AG04449 (cell line): ENCODE measurements around the gene MOSPD2.

ENCODE experiments used
- CTCF ChIA-PET: fragments of 350-600 bp; formaldehyde crosslinking; extraction: SDS; loops from one replicate; lab custom pipeline; 2021; ENCODE audit warnings: antibody characterized with exemption; lab: Yijun Ruan, JAX
- POLR2A ChIA-PET: fragments of 400-600, 350-600 bp; formaldehyde crosslinking; extraction: SDS; loops from one replicate; lab custom pipeline; 2020; ENCODE audit warnings: antibody characterized with exemption, inconsistent platforms; lab: Yijun Ruan, JAX
- DNase-seq: peaks from one replicate; pipeline ENCODE4 v3.0.0-alpha.2; 2010; ENCODE audit warnings: low read depth, low spot score
- H3K4me3 ChIP-seq: 2 replicates; pipeline ENCODE4 v1.5.1; 2011; ENCODE audit warnings: low read depth, mild to moderate bottlenecking, control low read depth, low read length
- TF ChIP-seq, protein P1 (sequence below): IDR thresholded peaks from one replicate; pipeline ENCODE4 v1.5.1; 2011; ENCODE audit warnings: mild to moderate bottlenecking, moderate library complexity, low read length, control low read depth, inconsistent platforms; ENCODE audit not compliant: insufficient read depth; ENCODE audit errors: missing control alignments

The MOSPD2 gene

DNA sequence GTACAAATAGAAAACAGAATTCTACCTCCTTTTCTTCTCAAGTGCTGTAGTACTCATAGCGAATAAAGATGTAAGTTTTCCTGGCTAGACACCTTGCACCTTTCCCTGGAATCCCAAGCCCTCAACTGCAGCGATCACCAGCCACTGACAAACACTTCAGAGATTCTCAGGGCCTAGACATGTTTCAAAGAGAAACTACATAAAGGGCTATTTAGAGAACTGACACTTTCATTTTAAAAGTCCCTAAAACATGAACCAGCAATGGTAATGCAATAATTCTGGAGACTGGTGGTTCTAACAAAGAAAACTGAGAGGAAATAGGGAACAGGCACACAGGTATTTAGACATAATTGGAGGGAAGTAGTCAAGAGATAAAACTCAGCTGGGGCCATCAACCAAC, 36.1 kb upstream of the MOSPD2 start:
- ChIA-PET POLR2A (no interaction called here), CTCF (no interaction called here)
- DNase-seq, result no peak
- H3K4me3 ChIP-seq, result no peak overlapping the region
- TF ChIP-seq, protein P1, sequence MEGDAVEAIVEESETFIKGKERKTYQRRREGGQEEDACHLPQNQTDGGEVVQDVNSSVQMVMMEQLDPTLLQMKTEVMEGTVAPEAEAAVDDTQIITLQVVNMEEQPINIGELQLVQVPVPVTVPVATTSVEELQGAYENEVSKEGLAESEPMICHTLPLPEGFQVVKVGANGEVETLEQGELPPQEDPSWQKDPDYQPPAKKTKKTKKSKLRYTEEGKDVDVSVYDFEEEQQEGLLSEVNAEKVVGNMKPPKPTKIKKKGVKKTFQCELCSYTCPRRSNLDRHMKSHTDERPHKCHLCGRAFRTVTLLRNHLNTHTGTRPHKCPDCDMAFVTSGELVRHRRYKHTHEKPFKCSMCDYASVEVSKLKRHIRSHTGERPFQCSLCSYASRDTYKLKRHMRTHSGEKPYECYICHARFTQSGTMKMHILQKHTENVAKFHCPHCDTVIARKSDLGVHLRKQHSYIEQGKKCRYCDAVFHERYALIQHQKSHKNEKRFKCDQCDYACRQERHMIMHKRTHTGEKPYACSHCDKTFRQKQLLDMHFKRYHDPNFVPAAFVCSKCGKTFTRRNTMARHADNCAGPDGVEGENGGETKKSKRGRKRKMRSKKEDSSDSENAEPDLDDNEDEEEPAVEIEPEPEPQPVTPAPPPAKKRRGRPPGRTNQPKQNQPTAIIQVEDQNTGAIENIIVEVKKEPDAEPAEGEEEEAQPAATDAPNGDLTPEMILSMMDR, result no peak

DNA sequence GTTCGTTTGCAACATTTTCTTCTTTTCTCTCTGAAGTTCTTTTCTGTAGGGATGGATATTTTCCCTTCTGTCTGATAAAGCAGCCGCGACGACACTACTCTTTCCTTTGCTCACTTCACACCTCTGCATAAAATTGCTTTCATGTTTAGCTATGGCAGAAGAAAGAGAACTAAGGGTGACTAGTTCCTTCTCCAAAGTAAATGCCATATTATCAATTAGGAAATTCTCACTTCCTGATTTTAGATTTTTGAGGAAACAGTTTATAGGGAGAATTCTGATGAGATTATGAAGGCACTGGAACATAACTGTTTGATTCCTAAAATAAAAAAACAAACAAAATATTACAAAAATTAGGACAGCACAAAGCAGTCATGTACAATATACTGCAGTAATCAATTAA, 29.6 kb upstream of the MOSPD2 start:
- no peak for DNase-seq
- no peak overlapping the region for H3K4me3 ChIP-seq
- TF ChIP-seq, protein P1, result no peak
- POLR2A ChIA-PET, result no interaction called here
- CTCF ChIA-PET, result no interaction called here

DNA sequence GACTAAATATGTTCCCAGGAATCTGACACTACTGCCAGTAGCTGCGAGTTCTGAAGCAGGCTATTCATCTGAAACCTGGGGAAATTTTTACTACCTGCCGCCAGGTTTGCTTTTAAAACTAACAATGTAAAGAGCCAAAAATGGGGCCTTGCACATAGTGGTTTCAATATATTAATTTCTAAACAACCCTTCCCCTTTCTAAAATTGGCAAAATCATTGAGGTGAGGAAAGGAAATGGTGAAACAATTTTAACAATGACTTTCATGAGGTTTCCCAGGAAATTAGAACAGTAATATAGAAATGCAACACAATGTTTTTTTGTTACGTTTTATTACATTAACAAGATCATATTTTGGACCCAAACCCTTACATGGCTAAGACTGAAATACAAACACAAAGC, 21.7 kb upstream of the MOSPD2 start:
- TF ChIP-seq, protein P1, result no peak
- no peak overlapping the region for H3K4me3 ChIP-seq
- ChIA-PET CTCF (no interaction called here), POLR2A (no interaction called here)
- no peak for DNase-seq

DNA sequence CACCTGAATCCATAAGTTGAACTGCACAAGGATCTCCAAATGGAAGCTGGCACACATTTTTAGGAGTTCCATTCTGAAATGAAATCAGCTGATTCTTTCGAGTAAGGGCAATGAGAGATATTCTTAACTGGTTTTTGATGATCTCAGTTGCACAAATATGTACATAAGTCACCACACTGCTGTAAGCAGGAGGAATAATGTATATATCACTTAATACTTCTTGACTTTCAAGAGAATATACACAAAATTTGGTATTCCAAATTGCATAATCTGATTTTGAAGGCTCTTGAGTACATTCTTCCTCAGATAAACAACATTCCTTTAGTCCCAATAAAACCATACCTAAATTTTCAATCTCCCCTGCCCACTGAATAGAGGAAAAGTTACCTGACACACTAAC, 8.6 kb upstream of the MOSPD2 start:
- H3K4me3 ChIP-seq, result no peak overlapping the region
- ChIA-PET POLR2A (interaction anchor here (0.6 kb wide), 1 partner anchor 8 kb away, joined by 3 read pairs; the partner anchor contains the start of gene FANCB), CTCF (no interaction called here)
- TF ChIP-seq, protein P1, result no peak
- DNase-seq, result peak; percentile 40

DNA sequence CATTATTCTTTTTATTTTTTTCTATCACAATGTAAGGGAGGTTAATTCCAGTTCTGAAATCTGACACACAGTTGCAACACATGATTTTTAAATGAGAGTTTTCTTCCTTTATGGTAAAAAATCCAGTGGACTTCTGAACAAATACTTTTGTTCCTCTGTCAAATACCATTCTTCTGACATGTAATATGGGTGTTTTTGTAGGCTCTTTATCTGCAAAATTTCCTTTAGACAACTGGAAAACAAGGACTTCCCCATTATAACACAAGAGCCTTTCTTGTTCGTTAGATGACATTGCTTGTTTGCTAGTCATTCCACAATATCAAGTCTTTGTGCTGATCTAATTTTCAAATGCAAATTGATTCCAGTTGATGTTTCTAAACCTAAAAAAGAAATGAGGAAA, 8.0 kb upstream of the MOSPD2 start:
- TF ChIP-seq, protein P1, result no peak

DNA sequence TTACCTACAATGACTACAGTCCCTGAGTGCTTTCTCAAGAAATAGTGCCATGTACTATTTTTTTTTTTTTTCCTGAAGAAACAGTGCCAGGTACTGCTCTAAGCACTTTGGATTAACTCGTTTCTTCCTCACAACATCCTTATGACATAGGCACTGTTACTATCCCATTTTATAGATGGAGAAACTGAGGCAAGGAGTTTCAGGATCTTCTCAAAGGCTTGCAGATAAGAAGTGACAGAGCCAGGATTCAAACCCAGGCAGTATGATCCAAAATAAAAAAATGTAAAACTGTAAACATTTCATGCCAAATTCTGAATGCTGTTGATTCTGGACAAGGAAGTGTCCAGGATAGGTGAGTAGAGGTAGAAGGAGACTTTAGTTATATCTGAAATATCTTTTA, 1.5 kb upstream of the MOSPD2 start:
- TF ChIP-seq, protein P1, result no peak
- ChIA-PET CTCF (no interaction called here), POLR2A (no interaction called here)
- H3K4me3 ChIP-seq, result no peak overlapping the region
- no peak for DNase-seq

More for the DNA sequence above, 8.0 kb upstream of the MOSPD2 start:
- DNase-seq, result peak; percentile 14
- ChIA-PET POLR2A (no interaction called here), CTCF (no interaction called here)
- H3K4me3 ChIP-seq, result no peak overlapping the region
